ENCODE data around the gene PLP2. TPM values are rescaled to one million over a fixed set of nuclear protein-coding genes. Genes with fewer than 3 reads are reported as not detected.

Gene PLP2
- total RNA-seq, 1 donor from 2014 or later = 0.75 TPM

- no peak for DNase-seq (ENCODE audit: low read depth, low spot score)
- H3K4me3 Mint-ChIP-seq = no peak overlapping the region
- H3K27me3 Mint-ChIP-seq (ENCODE audit: low read depth) = no peaks in the 10 kb centered on the region
- H3K36me3 Mint-ChIP-seq (ENCODE audit: low read depth) = peaks cover 2% of the 10 kb centered on the region
- no peak overlapping the region for H3K27ac Mint-ChIP-seq (ENCODE audit: unreplicated experiment)
- TF ChIP-seq, protein P1, sequence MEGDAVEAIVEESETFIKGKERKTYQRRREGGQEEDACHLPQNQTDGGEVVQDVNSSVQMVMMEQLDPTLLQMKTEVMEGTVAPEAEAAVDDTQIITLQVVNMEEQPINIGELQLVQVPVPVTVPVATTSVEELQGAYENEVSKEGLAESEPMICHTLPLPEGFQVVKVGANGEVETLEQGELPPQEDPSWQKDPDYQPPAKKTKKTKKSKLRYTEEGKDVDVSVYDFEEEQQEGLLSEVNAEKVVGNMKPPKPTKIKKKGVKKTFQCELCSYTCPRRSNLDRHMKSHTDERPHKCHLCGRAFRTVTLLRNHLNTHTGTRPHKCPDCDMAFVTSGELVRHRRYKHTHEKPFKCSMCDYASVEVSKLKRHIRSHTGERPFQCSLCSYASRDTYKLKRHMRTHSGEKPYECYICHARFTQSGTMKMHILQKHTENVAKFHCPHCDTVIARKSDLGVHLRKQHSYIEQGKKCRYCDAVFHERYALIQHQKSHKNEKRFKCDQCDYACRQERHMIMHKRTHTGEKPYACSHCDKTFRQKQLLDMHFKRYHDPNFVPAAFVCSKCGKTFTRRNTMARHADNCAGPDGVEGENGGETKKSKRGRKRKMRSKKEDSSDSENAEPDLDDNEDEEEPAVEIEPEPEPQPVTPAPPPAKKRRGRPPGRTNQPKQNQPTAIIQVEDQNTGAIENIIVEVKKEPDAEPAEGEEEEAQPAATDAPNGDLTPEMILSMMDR (conservative IDR thresholded peaks at IDR 0.05) = no peak
- H3K9me3 Mint-ChIP-seq = peaks cover 11% of the 10 kb centered on the region
- H3K4me1 Mint-ChIP-seq = peaks cover 16% of the 10 kb centered on the region
Observed at GRCh38 chrX:49153467-49153866, 18.2 kb upstream of the PLP2 start.

DNA sequence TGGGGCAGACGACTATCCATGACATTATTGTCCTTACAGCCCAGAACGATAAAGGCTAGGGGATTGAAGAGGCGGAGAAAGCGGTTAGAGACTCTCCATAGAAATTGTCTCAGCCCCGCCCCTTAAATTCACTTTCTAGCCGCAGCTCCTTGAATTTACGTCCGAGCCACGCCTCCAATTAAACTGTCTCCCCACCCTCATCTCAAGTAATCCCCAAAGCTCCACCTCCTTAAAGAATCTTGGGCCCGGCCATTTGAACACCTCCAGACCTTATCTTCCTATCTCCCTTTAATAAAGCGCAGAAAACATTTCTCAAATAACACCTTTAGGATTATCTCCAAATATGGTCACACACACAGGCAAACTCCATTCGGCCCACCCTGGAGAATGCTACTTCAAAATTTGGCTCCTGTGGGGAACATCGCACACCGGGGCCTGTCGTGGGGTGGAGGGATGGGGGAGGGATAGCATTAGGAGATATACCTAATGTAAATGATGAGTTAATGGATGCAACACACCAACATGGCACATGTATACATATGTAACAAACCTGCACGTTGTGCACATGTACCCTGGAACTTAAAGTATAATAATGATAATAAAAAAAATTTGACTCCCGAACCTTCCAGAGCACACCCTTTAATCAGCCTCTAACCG is 16.3 kb upstream of the PLP2 start:
- H3K4me1 Mint-ChIP-seq = peaks cover 16% of the 10 kb centered on the region
- TF ChIP-seq, protein P1 (conservative IDR thresholded peaks at IDR 0.05) = no peak
- peak overlapping the region; percentile 92 for H3K4me3 Mint-ChIP-seq
- DNase-seq (ENCODE audit: low read depth, low spot score) = peak; percentile 9
- peak overlapping the region; percentile 98 for H3K27ac Mint-ChIP-seq (ENCODE audit: unreplicated experiment)
- peaks cover 2% of the 10 kb centered on the region for H3K27me3 Mint-ChIP-seq (ENCODE audit: low read depth)
- peaks cover 2% of the 10 kb centered on the region for H3K36me3 Mint-ChIP-seq (ENCODE audit: low read depth)
- H3K9me3 Mint-ChIP-seq = peaks cover 9% of the 10 kb centered on the region

DNA sequence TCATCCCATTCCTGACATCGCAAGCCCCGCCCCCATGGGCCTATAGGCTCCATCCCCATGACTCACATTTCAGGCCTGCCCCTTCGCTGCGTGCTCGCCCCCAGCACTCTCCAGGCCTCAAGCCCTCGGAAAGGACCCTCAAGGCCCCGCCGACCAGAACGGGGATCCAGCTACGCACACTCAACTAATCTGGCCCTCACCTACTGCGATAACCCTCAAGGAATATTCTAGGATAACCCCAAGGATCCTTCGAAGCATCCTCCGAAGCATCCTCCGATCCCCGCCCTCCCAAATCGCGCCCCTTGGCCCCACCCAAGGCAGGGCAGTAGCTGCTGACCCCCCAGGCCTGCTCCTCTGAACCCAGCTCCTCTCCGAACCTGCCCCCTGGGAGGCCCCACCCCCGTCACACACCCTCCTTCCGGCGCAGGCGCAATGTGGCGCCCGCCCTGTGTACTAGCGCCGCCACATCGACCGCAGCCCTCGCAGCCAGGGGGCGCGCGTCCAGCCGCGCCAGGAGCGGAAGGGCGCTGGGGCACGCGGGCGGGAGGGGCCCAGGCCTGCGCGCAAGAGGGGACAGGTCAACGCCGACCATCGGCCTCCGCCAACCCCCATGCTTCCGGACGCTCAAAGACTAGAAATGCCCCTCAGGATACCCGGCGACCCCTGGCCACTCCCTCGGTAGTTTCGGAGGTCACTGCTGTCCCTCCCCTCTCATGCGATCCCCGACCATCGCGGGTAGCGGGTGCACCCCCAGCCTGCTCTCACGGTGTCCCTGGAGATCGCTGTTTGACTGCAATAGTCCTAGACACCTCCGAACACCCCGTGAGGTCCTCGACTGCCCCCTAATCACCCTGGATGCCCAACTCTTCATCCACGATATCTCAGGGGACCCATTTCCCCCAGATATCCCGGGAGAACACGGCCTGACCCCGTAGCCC is 15.5 kb upstream of the PLP2 start:
- TF ChIP-seq, protein P1 (conservative IDR thresholded peaks at IDR 0.05) = peak; percentile 71
- Mint-ChIP-seq H3K9me3 (peaks cover 7% of the 10 kb centered on the region), H3K27me3 (ENCODE audit: low read depth) (peaks cover 2% of the 10 kb centered on the region), H3K27ac (ENCODE audit: unreplicated experiment) (peak overlapping the region; percentile 98), H3K4me1 (peaks cover 16% of the 10 kb centered on the region), H3K4me3 (peak overlapping the region; percentile 92), H3K36me3 (ENCODE audit: low read depth) (peaks cover under 1% of the 10 kb centered on the region)
- peak; percentile 62 for DNase-seq (ENCODE audit: low read depth, low spot score)

GRCh38 chrX:49157194-49157593 is 14.5 kb upstream of the PLP2 start:
- Mint-ChIP-seq H3K36me3 (ENCODE audit: low read depth) (no peaks in the 10 kb centered on the region), H3K9me3 (peaks cover 5% of the 10 kb centered on the region), H3K27ac (ENCODE audit: unreplicated experiment) (no peak overlapping the region), H3K4me1 (peaks cover 16% of the 10 kb centered on the region), H3K4me3 (no peak overlapping the region), H3K27me3 (ENCODE audit: low read depth) (peaks cover 8% of the 10 kb centered on the region)
- DNase-seq (ENCODE audit: low read depth, low spot score) = no peak
- TF ChIP-seq, protein P1 (conservative IDR thresholded peaks at IDR 0.05) = no peak

GRCh38 chrX:49160908-49161307 is 10.8 kb upstream of the PLP2 start:
- H3K4me3 Mint-ChIP-seq = no peak overlapping the region
- no peak overlapping the region for H3K27ac Mint-ChIP-seq (ENCODE audit: unreplicated experiment)
- H3K4me1 Mint-ChIP-seq = peaks cover 9% of the 10 kb centered on the region
- H3K36me3 Mint-ChIP-seq (ENCODE audit: low read depth) = no peaks in the 10 kb centered on the region
- TF ChIP-seq, protein P1 (conservative IDR thresholded peaks at IDR 0.05) = no peak
- DNase-seq (ENCODE audit: low read depth, low spot score) = no peak
- H3K9me3 Mint-ChIP-seq = peaks cover 5% of the 10 kb centered on the region
- peaks cover 20% of the 10 kb centered on the region for H3K27me3 Mint-ChIP-seq (ENCODE audit: low read depth)
